ENCODE data around the gene PPM1F.

PPM1F gene

DNA sequence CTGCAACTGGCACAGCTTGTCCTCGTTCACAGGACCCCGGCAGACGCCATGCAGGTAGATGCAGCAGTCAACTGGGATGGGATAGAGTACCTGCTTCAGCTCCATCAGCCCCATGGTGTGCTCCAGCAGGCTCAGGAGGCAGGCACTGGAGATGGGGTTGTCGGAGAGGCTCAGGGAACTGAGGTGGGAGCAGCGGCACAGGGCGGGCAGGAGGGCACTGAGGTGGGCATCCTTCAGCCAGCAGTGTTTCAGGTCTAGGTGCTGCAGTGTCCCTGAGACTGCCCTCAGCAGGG lies 38.6 kb upstream of the PPM1F start:
- H3K27ac ChIP-seq = no peak overlapping the region

DNA sequence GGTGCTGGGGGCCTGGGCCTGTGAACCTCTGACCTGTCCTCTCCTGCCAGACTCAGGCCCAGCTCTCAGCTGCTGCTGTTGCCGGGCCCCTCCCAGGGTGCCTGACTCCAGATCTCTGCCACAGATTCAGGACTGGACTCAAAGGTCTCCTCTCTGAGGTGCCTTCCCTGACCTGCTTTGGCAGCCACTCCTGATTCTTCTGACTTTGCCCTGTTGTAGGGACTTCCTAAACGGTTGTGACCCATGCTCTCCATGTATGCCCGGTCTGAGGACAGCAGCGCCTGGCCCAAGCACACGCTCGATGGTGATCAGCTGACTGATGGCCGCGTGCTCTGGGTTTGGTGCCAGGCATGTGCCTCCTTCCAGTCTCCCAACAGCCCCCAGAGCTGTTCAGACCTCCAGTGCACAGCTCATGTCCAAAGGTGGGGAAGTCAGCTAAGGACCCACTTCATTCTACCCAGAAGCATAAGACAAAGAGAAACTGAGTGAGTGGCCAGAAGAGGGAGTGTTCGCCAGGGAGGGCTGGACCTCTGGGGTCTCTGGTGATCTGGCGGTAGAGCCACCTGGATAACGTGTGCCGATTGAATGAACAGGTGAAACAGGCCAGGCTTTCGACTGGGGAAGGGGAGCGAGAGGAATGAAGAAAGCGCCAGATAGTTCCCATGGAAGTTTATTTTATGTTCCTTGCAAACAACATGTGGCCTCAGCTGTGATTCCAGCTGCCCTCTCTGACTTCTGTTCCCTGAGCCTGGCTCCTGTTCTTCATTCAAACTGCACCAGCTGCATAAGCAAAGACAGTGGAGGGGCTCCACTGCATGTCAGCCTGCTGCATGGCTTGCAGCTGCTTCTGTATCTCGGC lies 38.0 kb upstream of the PPM1F start:
- Histone ChIP-seq H3K4me1 (ENCODE audit: low read depth, poor library complexity, severe bottlenecking) (no peaks in the 10 kb centered on the region), H3K79me2 (ENCODE audit: insufficient read depth, low read depth) (no peaks in the 10 kb centered on the region), H3K27ac (no peak overlapping the region), H3K9ac (no peak overlapping the region), H3K4me2 (no peak overlapping the region), H3K36me3 (ENCODE audit: insufficient read depth) (no peaks in the 10 kb centered on the region), H3K4me3 (IDR thresholded peaks at IDR 0.05; ENCODE audit: insufficient read depth, low read depth, low read length) (no peak overlapping the region), H4K20me1 (ENCODE audit: insufficient read depth) (no peaks in the 10 kb centered on the region), H3K27me3 (ENCODE audit: insufficient read depth, low read depth) (no peaks in the 10 kb centered on the region), H2AFZ (ENCODE audit: low read depth) (no peak overlapping the region)
- no peak for TF ChIP-seq CTCF (conservative IDR thresholded peaks at IDR 0.05; ENCODE audit: low read depth, low read length)

More for the DNA sequence above, 38.6 kb upstream of the PPM1F start:
- TF ChIP-seq CTCF (conservative IDR thresholded peaks at IDR 0.05; ENCODE audit: low read depth, low read length) = no peak
- H3K36me3 ChIP-seq (ENCODE audit: insufficient read depth) = no peaks in the 10 kb centered on the region
- H3K79me2 ChIP-seq (ENCODE audit: insufficient read depth, low read depth) = no peaks in the 10 kb centered on the region
- H2AFZ ChIP-seq (ENCODE audit: low read depth) = no peak overlapping the region
- no peaks in the 10 kb centered on the region for H4K20me1 ChIP-seq (ENCODE audit: insufficient read depth)
- no peaks in the 10 kb centered on the region for H3K4me1 ChIP-seq (ENCODE audit: low read depth, poor library complexity, severe bottlenecking)
- H3K4me3 ChIP-seq (IDR thresholded peaks at IDR 0.05; ENCODE audit: insufficient read depth, low read depth, low read length) = no peak overlapping the region
- no peak overlapping the region for H3K4me2 ChIP-seq
- H3K9ac ChIP-seq = no peak overlapping the region
- no peaks in the 10 kb centered on the region for H3K27me3 ChIP-seq (ENCODE audit: insufficient read depth, low read depth)

GRCh38 chr22:21989049-21989448 lies 36.4 kb upstream of the PPM1F start:
- Histone ChIP-seq H3K9ac (no peak overlapping the region), H4K20me1 (ENCODE audit: insufficient read depth) (no peaks in the 10 kb centered on the region), H3K27me3 (ENCODE audit: insufficient read depth, low read depth) (no peaks in the 10 kb centered on the region), H3K36me3 (ENCODE audit: insufficient read depth) (no peaks in the 10 kb centered on the region), H3K4me1 (ENCODE audit: low read depth, poor library complexity, severe bottlenecking) (no peaks in the 10 kb centered on the region), H2AFZ (ENCODE audit: low read depth) (no peak overlapping the region), H3K27ac (no peak overlapping the region), H3K4me3 (IDR thresholded peaks at IDR 0.05; ENCODE audit: insufficient read depth, low read depth, low read length) (no peak overlapping the region), H3K4me2 (no peak overlapping the region), H3K79me2 (ENCODE audit: insufficient read depth, low read depth) (no peaks in the 10 kb centered on the region)
- no peak for TF ChIP-seq CTCF (conservative IDR thresholded peaks at IDR 0.05; ENCODE audit: low read depth, low read length)

DNA sequence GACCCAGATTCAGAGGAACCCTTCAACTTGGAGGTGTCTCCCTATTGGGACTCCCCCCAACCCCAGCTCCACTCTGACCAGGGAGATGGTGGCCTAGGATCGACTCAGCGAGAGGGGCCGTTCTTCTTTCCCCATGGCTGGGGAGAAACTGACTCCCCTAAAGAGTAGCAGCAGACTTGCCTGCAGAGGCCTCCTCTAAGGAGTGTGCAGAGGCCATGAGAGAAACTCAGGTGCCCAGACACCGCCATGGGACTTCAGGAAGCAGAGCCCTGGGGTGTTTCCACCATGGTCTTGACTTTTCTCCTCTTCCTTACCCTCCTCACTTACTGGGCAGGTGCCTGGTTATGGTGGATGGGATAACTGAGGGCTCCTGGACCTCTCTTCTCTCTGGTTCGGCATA lies 32.6 kb upstream of the PPM1F start:
- H3K4me3 ChIP-seq (IDR thresholded peaks at IDR 0.05; ENCODE audit: insufficient read depth, low read depth, low read length) = no peak overlapping the region
- no peaks in the 10 kb centered on the region for H3K36me3 ChIP-seq (ENCODE audit: insufficient read depth)
- H3K27ac ChIP-seq = no peak overlapping the region
- TF ChIP-seq CTCF (conservative IDR thresholded peaks at IDR 0.05; ENCODE audit: low read depth, low read length) = no peak
- H3K4me2 ChIP-seq = no peak overlapping the region
- H2AFZ ChIP-seq (ENCODE audit: low read depth) = no peak overlapping the region
- no peaks in the 10 kb centered on the region for H3K27me3 ChIP-seq (ENCODE audit: insufficient read depth, low read depth)
- H3K4me1 ChIP-seq (ENCODE audit: low read depth, poor library complexity, severe bottlenecking) = peaks cover 7% of the 10 kb centered on the region
- H4K20me1 ChIP-seq (ENCODE audit: insufficient read depth) = no peaks in the 10 kb centered on the region
- H3K9ac ChIP-seq = no peak overlapping the region
- H3K79me2 ChIP-seq (ENCODE audit: insufficient read depth, low read depth) = peaks cover 16% of the 10 kb centered on the region
